ACC112 (cell line): ENCODE results near the gene GART.

Experiments
- H2AFZ ChIP-seq: fragments of 200-600 bp; sonication (generic); one replicate; pipeline ENCODE4 v1.6.0; 2017; ENCODE audit warnings: antibody characterized with exemption, low read length; ENCODE audit not compliant: unreplicated experiment
- H3K27ac ChIP-seq: fragments of 200-600 bp; sonication (generic); 2 replicates; pipeline ENCODE4 v1.5.1; 2014; ENCODE audit warnings: low read depth, mild to moderate bottlenecking, antibody characterized with exemption, low read length, moderate library complexity
- H3K27me3 ChIP-seq: fragments of 200-600 bp; sonication (generic); 2 replicates; pipeline ENCODE4 v1.6.1; 2014; ENCODE audit warnings: mild to moderate bottlenecking, antibody characterized with exemption, low read length, moderate library complexity, mixed read lengths; ENCODE audit not compliant: insufficient read depth
- H3K36me3 ChIP-seq: fragments of 200-600 bp; sonication (generic); 2 replicates; pipeline ENCODE4 v1.6.1; 2016; ENCODE audit warnings: mild to moderate bottlenecking, antibody characterized with exemption, low read length, moderate library complexity, mixed read lengths; ENCODE audit not compliant: insufficient read depth
- H3K4me1 ChIP-seq: fragments of 200-600 bp; sonication (generic); one replicate; pipeline ENCODE4 v1.6.1; 2016; ENCODE audit warnings: low read length, mixed read lengths; ENCODE audit not compliant: insufficient read depth, unreplicated experiment, control insufficient read depth
- H3K4me3 ChIP-seq: fragments of 200-600 bp; sonication (generic); 2 replicates; pipeline ENCODE4 v1.5.1; 2014; ENCODE audit warnings: mild to moderate bottlenecking, low read depth, low read length
- H3K79me2 ChIP-seq: fragments of 200-600 bp; sonication (generic); one replicate; pipeline ENCODE4 v1.6.0; 2016; ENCODE audit warnings: low read length; ENCODE audit not compliant: control insufficient read depth, unreplicated experiment, insufficient read depth

The GART gene

GRCh38 chr21:33552999-33553598 lies 11.2 kb upstream of the GART start:
- Histone ChIP-seq H3K36me3 (peaks cover 90% of the 10 kb centered on the region), H3K79me2 (peaks cover 98% of the 10 kb centered on the region), H3K4me3 (no peak overlapping the region)

GRCh38 chr21:33552093-33552998 lies 10.4 kb upstream of the GART start:
- H2AFZ ChIP-seq = no peak overlapping the region
- no peaks in the 10 kb centered on the region for H3K4me1 ChIP-seq
- H3K27ac ChIP-seq = no peak overlapping the region
- no peaks in the 10 kb centered on the region for H3K27me3 ChIP-seq
- H3K79me2 ChIP-seq = peaks cover 97% of the 10 kb centered on the region
- H3K4me3 ChIP-seq = no peak overlapping the region
- peaks cover 88% of the 10 kb centered on the region for H3K36me3 ChIP-seq

More at GRCh38 chr21:33552999-33553598, 11.2 kb upstream of the GART start:
- Histone ChIP-seq H3K4me1 (no peaks in the 10 kb centered on the region), H3K27me3 (no peaks in the 10 kb centered on the region), H3K27ac (no peak overlapping the region), H2AFZ (no peak overlapping the region)

GRCh38 chr21:33551664-33552063 lies 9.7 kb upstream of the GART start:
- no peaks in the 10 kb centered on the region for H3K27me3 ChIP-seq
- H3K4me3 ChIP-seq = no peak overlapping the region
- H2AFZ ChIP-seq = no peak overlapping the region
- H3K27ac ChIP-seq = no peak overlapping the region
- peaks cover 96% of the 10 kb centered on the region for H3K79me2 ChIP-seq
- H3K4me1 ChIP-seq = no peaks in the 10 kb centered on the region
- H3K36me3 ChIP-seq = peaks cover 86% of the 10 kb centered on the region

- H2AFZ ChIP-seq = no peak overlapping the region
- no peak overlapping the region for H3K27ac ChIP-seq
- no peaks in the 10 kb centered on the region for H3K27me3 ChIP-seq
- H3K4me1 ChIP-seq = no peaks in the 10 kb centered on the region
- no peak overlapping the region for H3K4me3 ChIP-seq
- peaks cover 98% of the 10 kb centered on the region for H3K79me2 ChIP-seq
- peaks cover 84% of the 10 kb centered on the region for H3K36me3 ChIP-seq
Observed at GRCh38 chr21:33550772-33551660, 9.1 kb upstream of the GART start.

GRCh38 chr21:33549848-33550771 lies 8.2 kb upstream of the GART start:
- Histone ChIP-seq H2AFZ (no peak overlapping the region), H3K27ac (no peak overlapping the region), H3K79me2 (peaks cover 98% of the 10 kb centered on the region), H3K36me3 (peaks cover 75% of the 10 kb centered on the region), H3K27me3 (no peaks in the 10 kb centered on the region), H3K4me3 (no peak overlapping the region), H3K4me1 (peaks cover 8% of the 10 kb centered on the region)

GRCh38 chr21:33546086-33546485 lies 4.2 kb upstream of the GART start:
- Histone ChIP-seq H3K4me1 (peaks cover 8% of the 10 kb centered on the region), H3K27ac (no peak overlapping the region), H3K79me2 (peaks cover 88% of the 10 kb centered on the region), H3K4me3 (peak overlapping the region; percentile 93), H3K36me3 (peaks cover 37% of the 10 kb centered on the region), H2AFZ (no peak overlapping the region), H3K27me3 (no peaks in the 10 kb centered on the region)

GRCh38 chr21:33544451-33545195 lies 2.7 kb upstream of the GART start:
- Histone ChIP-seq H3K79me2 (peaks cover 87% of the 10 kb centered on the region), H3K4me1 (peaks cover 19% of the 10 kb centered on the region), H3K4me3 (peak overlapping the region; percentile 93), H3K27me3 (no peaks in the 10 kb centered on the region), H3K27ac (no peak overlapping the region), H3K36me3 (peaks cover 22% of the 10 kb centered on the region), H2AFZ (no peak overlapping the region)

- peaks cover 16% of the 10 kb centered on the region for H3K36me3 ChIP-seq
- no peak overlapping the region for H2AFZ ChIP-seq
Observed at GRCh38 chr21:33543505-33544129, 1.7 kb upstream of the GART start.

More at GRCh38 chr21:33543505-33544129, 1.7 kb upstream of the GART start:
- peaks cover 23% of the 10 kb centered on the region for H3K4me1 ChIP-seq
- H3K27me3 ChIP-seq = no peaks in the 10 kb centered on the region
- H3K4me3 ChIP-seq = peak overlapping the region; percentile 93
- peak overlapping the region; percentile 95 for H3K27ac ChIP-seq
- peaks cover 85% of the 10 kb centered on the region for H3K79me2 ChIP-seq
